DOHH2 (cell line): ENCODE measurements around the gene TRRAP.

Experiments used
- H3F3A ChIP-seq: fragments of 200-600 bp; sonication (generic), shearing (Covaris generic); 2 replicates; pipeline ENCODE4 v1.6.0; 2016; ENCODE audit warnings: antibody characterized with exemption, mild to moderate bottlenecking; ENCODE audit not compliant: control insufficient read depth, insufficient read depth
- H3K27ac ChIP-seq: fragments of 200-600 bp; sonication (generic); 2 replicates; pipeline ENCODE4 v1.5.1; 2014; ENCODE audit warnings: low read depth, mild to moderate bottlenecking, low read length, moderate library complexity
- H3K27me3 ChIP-seq: fragments of 200-600 bp; sonication (generic); 2 replicates; pipeline ENCODE4 v1.6.1; 2014; ENCODE audit warnings: mild to moderate bottlenecking, low read length, mixed read lengths; ENCODE audit not compliant: control insufficient read depth
- H3K36me3 ChIP-seq: fragments of 200-600 bp; sonication (generic); 2 replicates; pipeline ENCODE4 v1.6.1; 2014; ENCODE audit warnings: mild to moderate bottlenecking, low read length, moderate library complexity, mixed read lengths; ENCODE audit not compliant: control insufficient read depth
- H3K4me1 ChIP-seq: fragments of 200-600 bp; sonication (generic); 2 replicates; pipeline ENCODE4 v1.6.1; 2014; ENCODE audit warnings: mild to moderate bottlenecking, low read length, mixed read lengths; ENCODE audit not compliant: control insufficient read depth
- H3K4me2 ChIP-seq: fragments of 200-600 bp; sonication (generic); 2 replicates; pipeline ENCODE4 v1.6.0; 2014; ENCODE audit warnings: mild to moderate bottlenecking, low read length, moderate library complexity
- H3K4me3 ChIP-seq: fragments of 200-600 bp; sonication (generic); 2 replicates; pipeline ENCODE4 v1.5.1; 2014; ENCODE audit warnings: mild to moderate bottlenecking, low read length, mixed read lengths
- H3K79me2 ChIP-seq: fragments of 200-600 bp; sonication (generic); 2 replicates; pipeline ENCODE4 v1.6.1; 2014; ENCODE audit warnings: mild to moderate bottlenecking, low read length, mixed read lengths; ENCODE audit not compliant: control insufficient read depth
- H3K9me2 ChIP-seq: fragments of 200-600 bp; sonication (generic); replicated peaks from 2 replicates; pipeline ENCODE4 v1.6.1; 2014; ENCODE audit warnings: mild to moderate bottlenecking, low read length, mixed read lengths; ENCODE audit not compliant: control insufficient read depth
- H3K9me3 ChIP-seq: fragments of 200-600 bp; sonication (generic); 2 replicates; pipeline ENCODE4 v1.6.1; 2014; ENCODE audit warnings: antibody characterized with exemption, low read length, mixed read lengths; ENCODE audit not compliant: control insufficient read depth, insufficient read depth
- H4K20me1 ChIP-seq: fragments of 200-600 bp; sonication (generic); 2 replicates; pipeline ENCODE4 v1.6.0; 2014; ENCODE audit warnings: low read depth, mild to moderate bottlenecking, antibody characterized with exemption, low read length, moderate library complexity; ENCODE audit not compliant: control insufficient read depth, insufficient read depth
- EZH2phosphoT487 ChIP-seq: fragments of 200-600 bp; sonication (generic); IDR thresholded peaks from 2 replicates; pipeline ENCODE4 v1.6.1; 2017; ENCODE audit warnings: borderline replicate concordance, mild to moderate bottlenecking, antibody characterized with exemption, low read length, moderate library complexity, mixed read lengths
- TF ChIP-seq, protein P1 (sequence below): fragments of 200-600 bp; sonication (generic); IDR thresholded peaks from one replicate; pipeline ENCODE4 v1.5.1; 2014; ENCODE audit warnings: antibody characterized with exemption, mild to moderate bottlenecking, low read depth, low read length; ENCODE audit not compliant: poor library complexity, severe bottlenecking

The TRRAP gene

GRCh38 chr7:99004781-99005500, 126.6 kb downstream of the TRRAP start:
- no peaks in the 10 kb centered on the region for H3K79me2 ChIP-seq
- H3K36me3 ChIP-seq, result peaks cover 80% of the 10 kb centered on the region
- no peak overlapping the region for H3K4me3 ChIP-seq
- no peaks in the 10 kb centered on the region for H3F3A ChIP-seq
- 0 out of 2 replicates have a peak, but pooled peaks cover 7% of the 10 kb centered on the region for H3K4me1 ChIP-seq
- no peaks in the 10 kb centered on the region for H3K9me2 ChIP-seq
- no peak overlapping the region for H3K4me2 ChIP-seq
- no peaks in the 10 kb centered on the region for H3K9me3 ChIP-seq
- no peak overlapping the region for H3K27ac ChIP-seq
- no peaks in the 10 kb centered on the region for H3K27me3 ChIP-seq
- H4K20me1 ChIP-seq, result no peaks in the 10 kb centered on the region
- no peak for TF ChIP-seq EZH2phosphoT487
- TF ChIP-seq, protein P1, sequence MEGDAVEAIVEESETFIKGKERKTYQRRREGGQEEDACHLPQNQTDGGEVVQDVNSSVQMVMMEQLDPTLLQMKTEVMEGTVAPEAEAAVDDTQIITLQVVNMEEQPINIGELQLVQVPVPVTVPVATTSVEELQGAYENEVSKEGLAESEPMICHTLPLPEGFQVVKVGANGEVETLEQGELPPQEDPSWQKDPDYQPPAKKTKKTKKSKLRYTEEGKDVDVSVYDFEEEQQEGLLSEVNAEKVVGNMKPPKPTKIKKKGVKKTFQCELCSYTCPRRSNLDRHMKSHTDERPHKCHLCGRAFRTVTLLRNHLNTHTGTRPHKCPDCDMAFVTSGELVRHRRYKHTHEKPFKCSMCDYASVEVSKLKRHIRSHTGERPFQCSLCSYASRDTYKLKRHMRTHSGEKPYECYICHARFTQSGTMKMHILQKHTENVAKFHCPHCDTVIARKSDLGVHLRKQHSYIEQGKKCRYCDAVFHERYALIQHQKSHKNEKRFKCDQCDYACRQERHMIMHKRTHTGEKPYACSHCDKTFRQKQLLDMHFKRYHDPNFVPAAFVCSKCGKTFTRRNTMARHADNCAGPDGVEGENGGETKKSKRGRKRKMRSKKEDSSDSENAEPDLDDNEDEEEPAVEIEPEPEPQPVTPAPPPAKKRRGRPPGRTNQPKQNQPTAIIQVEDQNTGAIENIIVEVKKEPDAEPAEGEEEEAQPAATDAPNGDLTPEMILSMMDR, result no peak

- no peaks in the 10 kb centered on the region for H3K9me3 ChIP-seq
- H3F3A ChIP-seq, result no peaks in the 10 kb centered on the region
- H4K20me1 ChIP-seq, result no peaks in the 10 kb centered on the region
- TF ChIP-seq EZH2phosphoT487, result no peak
- TF ChIP-seq, protein P1, result no peak
- 0 out of 2 replicates have a peak, but pooled peaks cover 7% of the 10 kb centered on the region for H3K4me1 ChIP-seq
- no peak overlapping the region for H3K4me3 ChIP-seq
- H3K79me2 ChIP-seq, result no peaks in the 10 kb centered on the region
- no peak overlapping the region for H3K4me2 ChIP-seq
- peaks cover 79% of the 10 kb centered on the region for H3K36me3 ChIP-seq
- no peak overlapping the region for H3K27ac ChIP-seq
- H3K9me2 ChIP-seq, result no peaks in the 10 kb centered on the region
- H3K27me3 ChIP-seq, result no peaks in the 10 kb centered on the region
Measured at GRCh38 chr7:99005776-99006175, 127.4 kb downstream of the TRRAP start.

GRCh38 chr7:99006739-99007424, 128.6 kb downstream of the TRRAP start:
- no peak overlapping the region for H3K4me3 ChIP-seq
- no peak for TF ChIP-seq EZH2phosphoT487
- TF ChIP-seq, protein P1, result no peak
- H4K20me1 ChIP-seq, result no peaks in the 10 kb centered on the region
- H3K27ac ChIP-seq, result no peak overlapping the region
- no peaks in the 10 kb centered on the region for H3K9me3 ChIP-seq
- H3K27me3 ChIP-seq, result no peaks in the 10 kb centered on the region
- H3K4me1 ChIP-seq, result 0 out of 2 replicates have a peak, but pooled peaks cover 7% of the 10 kb centered on the region
- H3F3A ChIP-seq, result no peaks in the 10 kb centered on the region
- peaks cover 80% of the 10 kb centered on the region for H3K36me3 ChIP-seq
- H3K9me2 ChIP-seq, result no peaks in the 10 kb centered on the region
- H3K4me2 ChIP-seq, result no peak overlapping the region
- no peaks in the 10 kb centered on the region for H3K79me2 ChIP-seq
